Lower leg skin (tissue), 3 donors: ENCODE data around the gene TLL2.

ENCODE experiments used
- POLR2A ChIP-seq, 2 donors: fragments of 450-650 bp; IDR thresholded peaks; one replicate each; pipeline ENCODE4 v1.6.1; 2016 to 2017; ENCODE audit warnings: antibody characterized with exemption in 2 of 2, mild to moderate bottlenecking in 1 of 2, moderate library complexity in 1 of 2
- TF ChIP-seq, protein P1 (sequence below), 3 donors: fragments of 450-650 bp; IDR thresholded peaks; one replicate each; pipeline ENCODE4 v1.5.1; 2016; ENCODE audit warnings: antibody characterized with exemption in 3 of 3, mild to moderate bottlenecking in 3 of 3, moderate library complexity in 2 of 3

DNA sequence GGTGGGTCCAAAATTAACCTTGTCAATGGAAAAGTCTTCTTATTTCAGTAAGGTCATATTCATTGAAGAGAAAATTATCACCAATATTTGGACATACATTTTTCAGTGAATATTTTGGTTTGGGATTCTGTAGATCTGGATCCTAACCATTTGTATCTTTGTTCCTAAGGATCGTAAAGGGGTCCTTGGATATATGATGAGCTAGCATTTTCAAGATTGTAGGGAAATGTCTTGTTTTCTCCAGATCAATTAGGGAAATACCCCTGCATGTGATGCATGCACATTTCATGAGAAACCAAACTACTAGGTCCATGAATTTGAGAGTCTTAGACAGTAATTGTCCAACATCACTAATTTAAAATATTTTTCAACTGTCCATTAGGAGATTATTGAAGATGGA lies 191.5 kb downstream of the TLL2 start:
- TF ChIP-seq, protein P1, sequence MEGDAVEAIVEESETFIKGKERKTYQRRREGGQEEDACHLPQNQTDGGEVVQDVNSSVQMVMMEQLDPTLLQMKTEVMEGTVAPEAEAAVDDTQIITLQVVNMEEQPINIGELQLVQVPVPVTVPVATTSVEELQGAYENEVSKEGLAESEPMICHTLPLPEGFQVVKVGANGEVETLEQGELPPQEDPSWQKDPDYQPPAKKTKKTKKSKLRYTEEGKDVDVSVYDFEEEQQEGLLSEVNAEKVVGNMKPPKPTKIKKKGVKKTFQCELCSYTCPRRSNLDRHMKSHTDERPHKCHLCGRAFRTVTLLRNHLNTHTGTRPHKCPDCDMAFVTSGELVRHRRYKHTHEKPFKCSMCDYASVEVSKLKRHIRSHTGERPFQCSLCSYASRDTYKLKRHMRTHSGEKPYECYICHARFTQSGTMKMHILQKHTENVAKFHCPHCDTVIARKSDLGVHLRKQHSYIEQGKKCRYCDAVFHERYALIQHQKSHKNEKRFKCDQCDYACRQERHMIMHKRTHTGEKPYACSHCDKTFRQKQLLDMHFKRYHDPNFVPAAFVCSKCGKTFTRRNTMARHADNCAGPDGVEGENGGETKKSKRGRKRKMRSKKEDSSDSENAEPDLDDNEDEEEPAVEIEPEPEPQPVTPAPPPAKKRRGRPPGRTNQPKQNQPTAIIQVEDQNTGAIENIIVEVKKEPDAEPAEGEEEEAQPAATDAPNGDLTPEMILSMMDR (IDR thresholded peaks at IDR 0.05), result no peak
- no peak for TF ChIP-seq POLR2A (IDR thresholded peaks at IDR 0.05)
